ENCODE measurements around the gene SLC39A11. TPM values are rescaled to one million over a fixed set of nuclear protein-coding genes. Genes with fewer than 3 reads are reported as not detected.
A peak's percentile ranks its signal among the peaks of the same experiment; 100 is the strongest.

SLC39A11 gene
- total and polyA plus RNA-seq, 2 of the 13 experiments (the other 11 are each of a cell fraction or from before 2014, with no cell fraction given) = 17.2 to 31.5 TPM

GRCh38 chr17:73089322-73090317 lies 2.9 kb downstream of the SLC39A11 start (continued):
- TF ChIP-seq, protein P1, sequence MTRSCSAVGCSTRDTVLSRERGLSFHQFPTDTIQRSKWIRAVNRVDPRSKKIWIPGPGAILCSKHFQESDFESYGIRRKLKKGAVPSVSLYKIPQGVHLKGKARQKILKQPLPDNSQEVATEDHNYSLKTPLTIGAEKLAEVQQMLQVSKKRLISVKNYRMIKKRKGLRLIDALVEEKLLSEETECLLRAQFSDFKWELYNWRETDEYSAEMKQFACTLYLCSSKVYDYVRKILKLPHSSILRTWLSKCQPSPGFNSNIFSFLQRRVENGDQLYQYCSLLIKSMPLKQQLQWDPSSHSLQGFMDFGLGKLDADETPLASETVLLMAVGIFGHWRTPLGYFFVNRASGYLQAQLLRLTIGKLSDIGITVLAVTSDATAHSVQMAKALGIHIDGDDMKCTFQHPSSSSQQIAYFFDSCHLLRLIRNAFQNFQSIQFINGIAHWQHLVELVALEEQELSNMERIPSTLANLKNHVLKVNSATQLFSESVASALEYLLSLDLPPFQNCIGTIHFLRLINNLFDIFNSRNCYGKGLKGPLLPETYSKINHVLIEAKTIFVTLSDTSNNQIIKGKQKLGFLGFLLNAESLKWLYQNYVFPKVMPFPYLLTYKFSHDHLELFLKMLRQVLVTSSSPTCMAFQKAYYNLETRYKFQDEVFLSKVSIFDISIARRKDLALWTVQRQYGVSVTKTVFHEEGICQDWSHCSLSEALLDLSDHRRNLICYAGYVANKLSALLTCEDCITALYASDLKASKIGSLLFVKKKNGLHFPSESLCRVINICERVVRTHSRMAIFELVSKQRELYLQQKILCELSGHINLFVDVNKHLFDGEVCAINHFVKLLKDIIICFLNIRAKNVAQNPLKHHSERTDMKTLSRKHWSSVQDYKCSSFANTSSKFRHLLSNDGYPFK (CRISPR knock-in tag; IDR thresholded peaks at IDR 0.05; ENCODE audit: borderline replicate concordance) = no peak
- TF ChIP-seq NFE2 (CRISPR knock-in tag; IDR thresholded peaks at IDR 0.05) (no peak), MAZ (IDR thresholded peaks at IDR 0.05; ENCODE audit: borderline replicate concordance, low read depth, low read length) (no peak), MAZ (CRISPR knock-in tag; IDR thresholded peaks at IDR 0.05; ENCODE audit: low read depth) (no peak), ZNF891 (CRISPR knock-in tag; IDR thresholded peaks at IDR 0.05) (0 out of 2 replicates have a peak, but pooled peaks have one; percentile 22), POLR2A (IDR thresholded peaks at IDR 0.05; ENCODE audit: insufficient read depth in 1 of 2, low read depth in 2 of 2, low read length in 2 of 2) (peak in 1 of 2 experiments; percentile 46; a peak in 1 of 4 replicates), ZNF713 (CRISPR knock-in tag; IDR thresholded peaks at IDR 0.05) (no peak)
- TF ChIP-seq, protein P2, sequence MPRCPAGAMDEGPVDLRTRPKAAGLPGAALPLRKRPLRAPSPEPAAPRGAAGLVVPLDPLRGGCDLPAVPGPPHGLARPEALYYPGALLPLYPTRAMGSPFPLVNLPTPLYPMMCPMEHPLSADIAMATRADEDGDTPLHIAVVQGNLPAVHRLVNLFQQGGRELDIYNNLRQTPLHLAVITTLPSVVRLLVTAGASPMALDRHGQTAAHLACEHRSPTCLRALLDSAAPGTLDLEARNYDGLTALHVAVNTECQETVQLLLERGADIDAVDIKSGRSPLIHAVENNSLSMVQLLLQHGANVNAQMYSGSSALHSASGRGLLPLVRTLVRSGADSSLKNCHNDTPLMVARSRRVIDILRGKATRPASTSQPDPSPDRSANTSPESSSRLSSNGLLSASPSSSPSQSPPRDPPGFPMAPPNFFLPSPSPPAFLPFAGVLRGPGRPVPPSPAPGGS (CRISPR knock-in tag; IDR thresholded peaks at IDR 0.05) = no peak
- TF ChIP-seq, protein P3, sequence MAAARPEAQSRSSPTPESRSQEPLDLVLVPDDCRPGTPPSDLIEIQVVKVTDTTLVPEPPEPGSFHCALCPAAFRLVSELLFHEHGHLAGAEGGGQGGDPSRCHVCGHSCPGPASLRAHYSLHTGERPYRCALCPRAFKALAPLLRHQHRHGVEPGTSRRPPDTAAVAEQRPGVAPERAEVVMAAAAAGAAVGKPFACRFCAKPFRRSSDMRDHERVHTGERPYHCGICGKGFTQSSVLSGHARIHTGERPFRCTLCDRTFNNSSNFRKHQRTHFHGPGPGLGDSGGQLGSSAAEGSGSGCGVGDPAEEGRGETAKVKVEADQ (CRISPR knock-in tag; IDR thresholded peaks at IDR 0.05; ENCODE audit: borderline replicate concordance) = 0 out of 2 replicates have a peak, but pooled peaks have one; percentile 70
- TF ChIP-seq, protein P4, sequence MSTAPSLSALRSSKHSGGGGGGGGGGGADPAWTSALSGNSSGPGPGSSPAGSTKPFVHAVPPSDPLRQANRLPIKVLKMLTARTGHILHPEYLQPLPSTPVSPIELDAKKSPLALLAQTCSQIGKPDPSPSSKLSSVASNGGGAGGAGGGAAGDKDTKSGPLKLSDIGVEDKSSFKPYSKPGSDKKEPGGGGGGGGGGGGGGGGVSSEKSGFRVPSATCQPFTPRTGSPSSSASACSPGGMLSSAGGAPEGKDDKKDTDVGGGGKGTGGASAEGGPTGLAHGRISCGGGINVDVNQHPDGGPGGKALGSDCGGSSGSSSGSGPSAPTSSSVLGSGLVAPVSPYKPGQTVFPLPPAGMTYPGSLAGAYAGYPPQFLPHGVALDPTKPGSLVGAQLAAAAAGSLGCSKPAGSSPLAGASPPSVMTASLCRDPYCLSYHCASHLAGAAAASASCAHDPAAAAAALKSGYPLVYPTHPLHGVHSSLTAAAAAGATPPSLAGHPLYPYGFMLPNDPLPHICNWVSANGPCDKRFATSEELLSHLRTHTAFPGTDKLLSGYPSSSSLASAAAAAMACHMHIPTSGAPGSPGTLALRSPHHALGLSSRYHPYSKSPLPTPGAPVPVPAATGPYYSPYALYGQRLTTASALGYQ (CRISPR knock-in tag; IDR thresholded peaks at IDR 0.05) = no peak

Data from HepG2 (cell line).